Heart left ventricle (tissue), 16 donors: ENCODE data around the gene KCNQ2. TPM values are rescaled to one million over a fixed set of nuclear protein-coding genes. Genes with fewer than 3 reads are reported as not detected.

Experiments
- ATAC-seq, 4 donors: fragments of 200-7000 bp; cut with Tn5 transposase; one replicate each; pipeline ENCODE4 v1.9.1; 2020 to 2022; ENCODE audit warnings: moderate library complexity in 4 of 4, mild to moderate bottlenecking in 3 of 4, moderate number of reproducible peaks in 1 of 4
- DNase-seq, 5 donors: peaks; one replicate each; pipeline ENCODE4 v3.0.0-alpha.2; 2020
- H3K27ac ChIP-seq, 12 donors: fragments of 200-600 bp; sonication (generic) in 4 of 12; one replicate each; pipeline versions ENCODE4 v1.5.0 to v1.8.0; 2016 to 2022; ENCODE audit warnings: mild to moderate bottlenecking in 2 of 12
- H3K27me3 ChIP-seq, 9 donors: fragments of 200-600 bp; sonication (generic) in 2 of 9; one replicate each; pipeline versions ENCODE4 v1.5.1 to v1.8.0; 2016 to 2022; ENCODE audit warnings: mild to moderate bottlenecking in 3 of 9
- H3K36me3 ChIP-seq, 9 donors: fragments of 200-600 bp; sonication (generic) in 2 of 9; one replicate each; pipeline versions ENCODE4 v1.5.0 to v1.8.0; 2018 to 2022; ENCODE audit warnings: mild to moderate bottlenecking in 2 of 9
- H3K4me1 ChIP-seq, 12 donors: fragments of 200-600 bp; sonication (generic) in 4 of 12; one replicate each; pipeline versions ENCODE4 v1.5.0 to v1.8.0; 2016 to 2022; ENCODE audit warnings: mild to moderate bottlenecking in 3 of 12
- H3K4me3 ChIP-seq, 12 donors: fragments of 200-600 bp; sonication (generic) in 4 of 12; one replicate each; pipeline versions ENCODE4 v1.5.0 to v1.8.0; 2017 to 2022; ENCODE audit warnings: mild to moderate bottlenecking in 9 of 12, moderate library complexity in 4 of 12
- H3K9me3 ChIP-seq, 12 donors: fragments of 200-600 bp; sonication (generic) in 4 of 12; one replicate each; pipeline versions ENCODE4 v1.5.0 to v1.8.0; 2016 to 2022; ENCODE audit warnings: mild to moderate bottlenecking in 1 of 12
- POLR2A ChIP-seq, 2 donors: fragments of 450-650 bp; IDR thresholded peaks; one replicate each; pipeline ENCODE4 v1.6.1; 2017; ENCODE audit warnings: antibody characterized with exemption in 2 of 2, mild to moderate bottlenecking in 2 of 2, moderate library complexity in 2 of 2
- WGBS, 4 donors: extraction: QIAGEN DNeasy Blood & Tissue Kit in 2 of 4; methylation state at CpG; one replicate each; pipeline versions ENCODE4 v1.1.5 to v1.1.7; 2013 to 2018; 5-methylcytosine and 5-hydroxymethylcytosine counted together
- intact Hi-C, 10 donors: fragments of 100-400 bp; cut with DNase I; formaldehyde crosslinking; loops; one replicate each; pipeline versions ENCODE4 v1.11.1 to v1.14.2; 2022
- polyA plus RNA-seq, 2 donors: library from polyadenylated mRNA; stranded (reverse); fragments of 200-250 nt; gene quantifications; one replicate each; pipeline ENCODE4 v1.2.3, GENCODE V29; 2013
- total RNA-seq, 9 donors: library from RNA; depleted of rRNA in 2 of 9; stranded (reverse); fragments of >200 nt in 2 of 9; fragmentation: NEBNext Ultra II Directional in 3 of 9; extraction: Animal tissue kit (Norgen Biotek cat#: 25700) in 3 of 9; gene quantifications; one replicate each; pipeline versions ENCODE4 v1.1.0 to v1.2.4, GENCODE V29; 2016 to 2023
- TF ChIP-seq, protein P1 (sequence below), 12 donors: fragments of 200-600 bp; sonication (generic) in 4 of 12; IDR thresholded peaks; one replicate each; pipeline versions ENCODE4 v1.5.0 to v1.8.0; 2018 to 2022; ENCODE audit warnings: antibody characterized with exemption in 12 of 12, mild to moderate bottlenecking in 5 of 12
- donor health status: ischemic (EF 13 %, LVEDD 7.1; RV severe dilation, severe dysfunction).
- donor health status: healthy with polysubstance abuse.
- donor health status: DM: no; HTN: yes; CAD: no.
- donor health status: DM: no; HTN: no; CAD: no.
- donor health status: ischemic (EF 25% LVEDD 6.9; RV normal size, moderate dysfunction).
- donor health status: ischemic (EF 25% LVEDD 5.7; RV mildly dilated, moderate dysfunction).
- donor health status: healthy.
- donor health status: DM: yes; HTN: yes; CAD: no.
- donor health status: ischemic (EF 35%, LVEDD 5.7; RV mildly dilated, moderate dysfunction).
- donor health status: nonischemic (EF 11% LVEDD 7.7; RV severe dilation, severe dysfunction).
- donor health status: DM: yes; HTN: yes; CAD: no.
- donor health status: PGD.
- donor health status: ischemic (EF 29% LVEDD 5.4; RV normal size, mild dysfunction).
- donor health status: nonischemic (EF 23%, LVEDD 6.1; RV moderate dilation, normal function).

KCNQ2 gene
- total and polyA plus RNA-seq, 11 donors, result 0.06 to 2.6 (median 0.65) TPM; not detected in 7

DNA sequence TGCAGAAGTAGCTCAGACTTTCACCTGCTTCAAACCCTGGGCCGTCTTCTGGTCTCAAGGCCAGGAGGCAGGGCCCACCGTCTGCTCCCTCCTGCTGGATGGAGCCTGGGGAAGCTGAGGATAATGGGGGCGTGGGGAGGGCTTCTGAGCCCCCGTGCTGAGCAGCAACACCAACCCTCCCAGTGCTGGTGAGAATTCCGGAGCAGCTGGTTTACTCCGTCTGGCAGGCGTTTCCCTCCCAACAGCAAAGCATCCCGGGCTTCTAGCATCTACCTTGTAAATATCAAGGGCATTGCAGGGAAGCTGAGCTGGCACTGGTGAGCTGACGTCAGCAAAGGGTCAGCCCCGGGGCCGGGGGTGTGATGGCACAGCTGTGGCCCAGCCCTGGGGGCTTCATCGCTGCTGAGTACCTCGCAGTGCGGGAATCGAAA lies 94.5 kb downstream of the KCNQ2 start:
- peaks cover 0 to 4% (median 0%) of the 10 kb centered on the region in 12 donors for H3K4me1 ChIP-seq
- no peaks in the 10 kb centered on the region for H3K9me3 ChIP-seq
- no peak overlapping the region for H3K4me3 ChIP-seq
- no peak overlapping the region for H3K27ac ChIP-seq
- no peak for DNase-seq
- H3K36me3 ChIP-seq, result no peaks in the 10 kb centered on the region
- ATAC-seq, result no peak
- intact Hi-C loops, result no loop called here
- WGBS, 4 donors, result 36 to 48% (median 45%) methylated on average over 7 to 15 of the region's 15 CpGs
- peaks cover 11 to 82% (median 30%) of the 10 kb centered on the region in 9 donors for H3K27me3 ChIP-seq
- no peak for TF ChIP-seq POLR2A (IDR thresholded peaks at IDR 0.05)
- TF ChIP-seq, protein P1, sequence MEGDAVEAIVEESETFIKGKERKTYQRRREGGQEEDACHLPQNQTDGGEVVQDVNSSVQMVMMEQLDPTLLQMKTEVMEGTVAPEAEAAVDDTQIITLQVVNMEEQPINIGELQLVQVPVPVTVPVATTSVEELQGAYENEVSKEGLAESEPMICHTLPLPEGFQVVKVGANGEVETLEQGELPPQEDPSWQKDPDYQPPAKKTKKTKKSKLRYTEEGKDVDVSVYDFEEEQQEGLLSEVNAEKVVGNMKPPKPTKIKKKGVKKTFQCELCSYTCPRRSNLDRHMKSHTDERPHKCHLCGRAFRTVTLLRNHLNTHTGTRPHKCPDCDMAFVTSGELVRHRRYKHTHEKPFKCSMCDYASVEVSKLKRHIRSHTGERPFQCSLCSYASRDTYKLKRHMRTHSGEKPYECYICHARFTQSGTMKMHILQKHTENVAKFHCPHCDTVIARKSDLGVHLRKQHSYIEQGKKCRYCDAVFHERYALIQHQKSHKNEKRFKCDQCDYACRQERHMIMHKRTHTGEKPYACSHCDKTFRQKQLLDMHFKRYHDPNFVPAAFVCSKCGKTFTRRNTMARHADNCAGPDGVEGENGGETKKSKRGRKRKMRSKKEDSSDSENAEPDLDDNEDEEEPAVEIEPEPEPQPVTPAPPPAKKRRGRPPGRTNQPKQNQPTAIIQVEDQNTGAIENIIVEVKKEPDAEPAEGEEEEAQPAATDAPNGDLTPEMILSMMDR (IDR thresholded peaks at IDR 0.05), result no peak

DNA sequence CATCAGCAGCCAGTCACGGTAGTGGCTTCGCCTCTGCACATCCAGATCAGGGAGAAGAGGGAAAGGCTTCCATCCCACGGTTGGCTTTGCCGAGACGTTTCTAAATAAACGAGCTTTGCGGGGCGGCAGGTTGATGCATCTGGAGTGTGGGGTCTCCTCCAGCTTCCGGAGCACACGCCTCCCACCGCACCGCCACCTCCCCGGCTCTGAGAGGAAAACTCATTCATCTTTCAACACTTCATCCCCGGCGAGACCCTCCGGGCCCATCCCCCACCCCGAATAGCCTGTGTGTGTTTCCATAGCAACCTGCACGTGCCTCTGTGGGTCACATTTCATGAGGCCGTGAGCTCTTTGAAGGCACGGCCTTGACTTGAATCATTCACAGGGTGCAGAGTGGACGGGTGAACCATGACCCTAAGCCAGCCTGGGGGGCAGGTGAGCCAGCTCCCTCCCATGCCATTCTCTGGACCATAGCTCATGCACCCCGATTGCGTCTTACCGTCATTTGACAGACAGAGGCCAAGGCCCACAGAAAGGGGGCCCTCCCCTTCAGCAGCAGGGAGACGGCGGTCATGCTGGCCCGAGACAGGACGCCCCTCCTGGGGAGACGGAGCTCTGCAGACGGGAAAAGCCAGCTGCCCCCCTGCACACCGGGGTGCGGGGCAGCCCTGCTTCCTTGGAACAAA lies 95.1 kb downstream of the KCNQ2 start:
- Histone ChIP-seq H3K4me3 (no peak overlapping the region), H3K9me3 (no peaks in the 10 kb centered on the region), H3K4me1 (peaks cover 0 to 4% (median 0%) of the 10 kb centered on the region in 12 donors), H3K27ac (no peak overlapping the region), H3K36me3 (no peaks in the 10 kb centered on the region), H3K27me3 (peaks cover 11 to 83% (median 28%) of the 10 kb centered on the region in 9 donors)
- 9 to 21% (median 17%) methylated on average over 24 to 32 of the region's 32 CpGs for WGBS, 4 donors
- DNase-seq, result no peak
- TF ChIP-seq, protein P1 (IDR thresholded peaks at IDR 0.05), result no peak
- TF ChIP-seq POLR2A (IDR thresholded peaks at IDR 0.05), result no peak
- no peak for ATAC-seq
- intact Hi-C loops, result no loop called here

DNA sequence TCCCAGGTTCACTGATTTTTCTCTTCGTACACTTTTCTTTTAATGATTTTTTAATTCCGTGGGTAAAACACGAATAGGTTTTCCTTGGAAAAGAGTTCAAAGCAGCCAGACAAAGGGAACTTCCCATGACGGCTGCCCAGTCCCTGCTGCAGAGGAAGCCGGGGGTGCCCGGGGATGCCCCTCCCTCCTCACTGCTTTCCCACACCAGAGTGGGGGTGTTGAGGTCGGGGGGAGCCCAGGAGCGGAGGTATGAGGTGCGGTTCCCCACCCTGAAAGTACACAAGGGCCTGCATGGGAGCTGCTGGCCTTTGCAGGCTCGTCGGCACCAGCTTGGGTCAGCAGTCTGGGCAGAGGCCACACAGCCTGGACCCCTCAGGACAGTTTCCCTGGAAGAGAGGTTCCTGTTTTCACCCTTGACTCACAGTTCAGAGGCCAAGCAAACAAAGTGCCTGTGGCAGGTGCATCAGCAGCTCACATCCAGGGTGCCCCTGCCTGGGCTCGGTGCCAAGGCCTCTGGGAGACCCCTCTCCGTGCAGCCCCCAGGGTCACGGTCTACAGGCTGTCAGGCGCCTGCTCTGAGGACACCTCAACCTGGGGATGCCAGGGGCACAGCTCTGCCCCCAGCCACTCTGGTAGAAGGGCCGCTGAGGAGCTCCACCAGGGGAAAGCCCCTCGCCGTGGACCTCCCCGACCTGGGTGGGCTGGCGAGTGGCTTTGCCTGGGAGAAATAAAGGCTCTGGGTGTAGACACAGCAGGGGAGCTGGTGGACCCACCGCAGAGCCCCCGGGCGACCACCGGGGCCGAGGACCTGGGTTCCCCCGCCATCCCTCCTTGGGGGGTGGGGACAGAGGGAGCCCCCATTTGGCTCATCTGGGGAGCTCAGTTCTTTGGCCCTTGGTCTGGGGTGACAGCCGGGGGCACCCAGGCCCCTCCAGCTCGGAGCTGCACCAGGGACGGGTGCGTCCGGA lies 95.9 kb downstream of the KCNQ2 start:
- DNase-seq, result no peak
- ATAC-seq, result no peak
- 50 to 63% (median 56%) methylated on average over 28 to 31 of the region's 31 CpGs for WGBS, 4 donors
- Histone ChIP-seq H3K4me3 (no peak overlapping the region), H3K4me1 (peaks cover 0 to 2% (median 0%) of the 10 kb centered on the region in 12 donors), H3K9me3 (no peaks in the 10 kb centered on the region), H3K27ac (no peak overlapping the region), H3K36me3 (no peaks in the 10 kb centered on the region), H3K27me3 (peaks cover 11 to 77% (median 22%) of the 10 kb centered on the region in 9 donors)
- TF ChIP-seq, protein P1 (IDR thresholded peaks at IDR 0.05), result no peak
- no peak for TF ChIP-seq POLR2A (IDR thresholded peaks at IDR 0.05)
- intact Hi-C loops, result no loop called here

DNA sequence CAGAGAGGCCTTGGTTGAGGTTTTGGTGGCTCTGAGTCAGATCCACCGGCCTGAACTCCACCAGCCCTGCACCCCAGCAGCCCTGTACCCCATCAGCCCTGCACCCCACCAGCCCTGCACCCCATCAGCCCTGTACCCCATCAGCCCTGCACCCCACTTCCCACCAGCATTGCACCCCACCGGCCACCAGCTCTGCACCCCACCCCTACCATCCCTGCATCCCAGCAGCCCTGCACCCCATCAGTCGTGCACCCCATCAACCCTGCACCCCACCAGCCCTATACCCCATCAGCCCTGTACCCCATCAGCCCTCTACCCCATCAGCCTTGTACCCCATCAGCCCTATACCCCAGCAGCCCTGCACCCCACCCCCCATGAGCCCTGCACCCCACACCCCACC lies 97.0 kb downstream of the KCNQ2 start:
- ATAC-seq (no peak), DNase-seq (no peak)
- Histone ChIP-seq H3K9me3 (no peaks in the 10 kb centered on the region), H3K27ac (no peak overlapping the region), H3K27me3 (peaks cover 10 to 77% (median 19%) of the 10 kb centered on the region in 9 donors), H3K4me3 (no peak overlapping the region), H3K36me3 (no peaks in the 10 kb centered on the region), H3K4me1 (peaks cover 0 to 13% (median 6%) of the 10 kb centered on the region in 12 donors)
- 84 to 93% (median 88%) methylated on average over 3 of the region's 3 CpGs for WGBS, 4 donors
- intact Hi-C loops, result no loop called here
- TF ChIP-seq, protein P1 (IDR thresholded peaks at IDR 0.05), result no peak
- TF ChIP-seq POLR2A (IDR thresholded peaks at IDR 0.05), result no peak
